ENCODE data around the gene DTD1. TPM values are rescaled to one million over a fixed set of nuclear protein-coding genes. Genes with fewer than 3 reads are reported as not detected.

The DTD1 gene
- total RNA-seq, 2 donors from 2014 or later, result 31.2 to 51.6 TPM

GRCh38 chr20:18639501-18639979 is 51.7 kb downstream of the DTD1 start:
- Histone ChIP-seq H3K36me3 (no peaks in the 10 kb centered on the region), H3K9me3 (no peaks in the 10 kb centered on the region), H3K27ac (no peak overlapping the region), H3K4me1 (replicated peaks) (no peaks in the 10 kb centered on the region), H3K27me3 (replicated peaks; ENCODE audit: insufficient read depth) (no peaks in the 10 kb centered on the region), H3K4me3 (no peak overlapping the region)
- intact Hi-C loops (cut with DNase I), result loop anchor here (5.0 to 10.0 kb wide), 3 partner anchors 153 to 945 kb away; no protein-coding TSS in a partner anchor
- TF ChIP-seq CTCF (IDR thresholded peaks at IDR 0.05) (no peak), POLR2A (IDR thresholded peaks at IDR 0.05) (no peak), POLR2AphosphoS5 (IDR thresholded peaks at IDR 0.05) (no peak)
- WGBS, result 78% methylated on average over 9 of the region's 9 CpGs
- DNase-seq (ENCODE audit: low spot score), result no peak

- intact Hi-C loops (cut with DNase I), result no loop called here
- no peak for DNase-seq (ENCODE audit: low spot score)
- Histone ChIP-seq H3K27me3 (replicated peaks; ENCODE audit: insufficient read depth) (no peaks in the 10 kb centered on the region), H3K9me3 (no peaks in the 10 kb centered on the region), H3K4me3 (no peak overlapping the region), H3K36me3 (no peaks in the 10 kb centered on the region), H3K27ac (no peak overlapping the region), H3K4me1 (replicated peaks) (no peaks in the 10 kb centered on the region)
- WGBS, result 87% methylated on average over 3 of the region's 3 CpGs
- no peak for TF ChIP-seq POLR2AphosphoS5 (IDR thresholded peaks at IDR 0.05)
- no peak for TF ChIP-seq POLR2A (IDR thresholded peaks at IDR 0.05)
Observed at GRCh38 chr20:18645196-18645745, 57.4 kb downstream of the DTD1 start.

- intact Hi-C loops (cut with DNase I), result no loop called here
- Histone ChIP-seq H3K9me3 (no peaks in the 10 kb centered on the region), H3K4me3 (no peak overlapping the region), H3K27me3 (replicated peaks; ENCODE audit: insufficient read depth) (no peaks in the 10 kb centered on the region), H3K27ac (no peak overlapping the region), H3K4me1 (replicated peaks) (no peaks in the 10 kb centered on the region), H3K36me3 (no peaks in the 10 kb centered on the region)
- 94% methylated on average over 6 of the region's 6 CpGs for WGBS
- DNase-seq (ENCODE audit: low spot score), result no peak
- TF ChIP-seq CTCF (IDR thresholded peaks at IDR 0.05), result no peak
- TF ChIP-seq POLR2AphosphoS5 (IDR thresholded peaks at IDR 0.05), result no peak
- TF ChIP-seq POLR2A (IDR thresholded peaks at IDR 0.05), result no peak
Observed at GRCh38 chr20:18645851-18646250, 58.0 kb downstream of the DTD1 start.

- 95% methylated on average over 1 of the region's 2 CpGs for WGBS
- Histone ChIP-seq H3K4me1 (replicated peaks) (no peaks in the 10 kb centered on the region), H3K27ac (no peak overlapping the region), H3K27me3 (replicated peaks; ENCODE audit: insufficient read depth) (no peaks in the 10 kb centered on the region), H3K4me3 (no peak overlapping the region), H3K36me3 (no peaks in the 10 kb centered on the region), H3K9me3 (no peaks in the 10 kb centered on the region)
- TF ChIP-seq POLR2AphosphoS5 (IDR thresholded peaks at IDR 0.05), result no peak
- TF ChIP-seq CTCF (IDR thresholded peaks at IDR 0.05), result no peak
- TF ChIP-seq POLR2A (IDR thresholded peaks at IDR 0.05), result no peak
- intact Hi-C loops (cut with DNase I), result no loop called here
- no peak for DNase-seq (ENCODE audit: low spot score)
Observed at GRCh38 chr20:18647777-18648176, 59.9 kb downstream of the DTD1 start.

GRCh38 chr20:18650224-18650623 is 62.4 kb downstream of the DTD1 start:
- Histone ChIP-seq H3K36me3 (no peaks in the 10 kb centered on the region), H3K4me3 (no peak overlapping the region), H3K4me1 (replicated peaks) (no peaks in the 10 kb centered on the region), H3K27ac (no peak overlapping the region), H3K9me3 (no peaks in the 10 kb centered on the region), H3K27me3 (replicated peaks; ENCODE audit: insufficient read depth) (no peaks in the 10 kb centered on the region)
- 90% methylated on average over 5 of the region's 5 CpGs for WGBS
- TF ChIP-seq POLR2A (IDR thresholded peaks at IDR 0.05) (no peak), CTCF (IDR thresholded peaks at IDR 0.05) (no peak), POLR2AphosphoS5 (IDR thresholded peaks at IDR 0.05) (no peak)
- intact Hi-C loops (cut with DNase I), result no loop called here
- no peak for DNase-seq (ENCODE audit: low spot score)
